ENCODE results near the gene MYRIP. TPM values are rescaled to one million over a fixed set of nuclear protein-coding genes. Genes with fewer than 3 reads are reported as not detected.

Gene MYRIP
- total and polyA plus RNA-seq, 2 experiments from 2014 or later = 1.5 to 1.8 TPM

DNA sequence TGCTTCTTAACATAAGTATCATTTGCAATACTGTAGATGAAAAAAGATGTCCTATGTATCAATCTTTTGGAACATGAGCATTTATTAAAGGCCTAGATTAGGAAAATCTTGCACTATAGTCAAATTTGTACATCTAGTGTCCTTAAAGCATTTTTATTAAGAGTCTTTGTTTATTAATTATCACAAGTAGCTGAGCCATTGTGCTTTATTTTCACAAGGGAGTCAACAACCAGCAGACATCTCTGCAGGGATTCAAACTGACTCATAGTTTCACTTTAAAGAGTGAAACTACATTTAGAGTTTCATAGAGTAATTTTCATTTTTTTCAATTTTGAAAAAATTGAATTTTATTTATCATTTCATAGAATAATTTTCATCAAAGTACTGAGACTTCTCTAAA, 405.6 kb downstream of the MYRIP start:
- no peak for TF ChIP-seq STAT1 (IDR thresholded peaks at IDR 0.05; ENCODE audit: unreplicated experiment)
- TF ChIP-seq, protein P1, sequence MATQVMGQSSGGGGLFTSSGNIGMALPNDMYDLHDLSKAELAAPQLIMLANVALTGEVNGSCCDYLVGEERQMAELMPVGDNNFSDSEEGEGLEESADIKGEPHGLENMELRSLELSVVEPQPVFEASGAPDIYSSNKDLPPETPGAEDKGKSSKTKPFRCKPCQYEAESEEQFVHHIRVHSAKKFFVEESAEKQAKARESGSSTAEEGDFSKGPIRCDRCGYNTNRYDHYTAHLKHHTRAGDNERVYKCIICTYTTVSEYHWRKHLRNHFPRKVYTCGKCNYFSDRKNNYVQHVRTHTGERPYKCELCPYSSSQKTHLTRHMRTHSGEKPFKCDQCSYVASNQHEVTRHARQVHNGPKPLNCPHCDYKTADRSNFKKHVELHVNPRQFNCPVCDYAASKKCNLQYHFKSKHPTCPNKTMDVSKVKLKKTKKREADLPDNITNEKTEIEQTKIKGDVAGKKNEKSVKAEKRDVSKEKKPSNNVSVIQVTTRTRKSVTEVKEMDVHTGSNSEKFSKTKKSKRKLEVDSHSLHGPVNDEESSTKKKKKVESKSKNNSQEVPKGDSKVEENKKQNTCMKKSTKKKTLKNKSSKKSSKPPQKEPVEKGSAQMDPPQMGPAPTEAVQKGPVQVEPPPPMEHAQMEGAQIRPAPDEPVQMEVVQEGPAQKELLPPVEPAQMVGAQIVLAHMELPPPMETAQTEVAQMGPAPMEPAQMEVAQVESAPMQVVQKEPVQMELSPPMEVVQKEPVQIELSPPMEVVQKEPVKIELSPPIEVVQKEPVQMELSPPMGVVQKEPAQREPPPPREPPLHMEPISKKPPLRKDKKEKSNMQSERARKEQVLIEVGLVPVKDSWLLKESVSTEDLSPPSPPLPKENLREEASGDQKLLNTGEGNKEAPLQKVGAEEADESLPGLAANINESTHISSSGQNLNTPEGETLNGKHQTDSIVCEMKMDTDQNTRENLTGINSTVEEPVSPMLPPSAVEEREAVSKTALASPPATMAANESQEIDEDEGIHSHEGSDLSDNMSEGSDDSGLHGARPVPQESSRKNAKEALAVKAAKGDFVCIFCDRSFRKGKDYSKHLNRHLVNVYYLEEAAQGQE (IDR thresholded peaks at IDR 0.05; ENCODE audit: unreplicated experiment) = no peak
- TF ChIP-seq NANOG (IDR thresholded peaks at IDR 0.05; ENCODE audit: borderline replicate concordance) = no peak
- TF ChIP-seq JUNB (IDR thresholded peaks at IDR 0.05; ENCODE audit: unreplicated experiment) = no peak
- TF ChIP-seq POLR2AphosphoS5 (IDR thresholded peaks at IDR 0.05; ENCODE audit: low read depth) = no peak
- TF ChIP-seq EZH2 (IDR thresholded peaks at IDR 0.05; ENCODE audit: low read depth, unreplicated experiment) = no peak
- no peak for TF ChIP-seq CTCF (conservative IDR thresholded peaks at IDR 0.05; ENCODE audit: low read depth in 2 of 2)
- TF ChIP-seq, protein P2, sequence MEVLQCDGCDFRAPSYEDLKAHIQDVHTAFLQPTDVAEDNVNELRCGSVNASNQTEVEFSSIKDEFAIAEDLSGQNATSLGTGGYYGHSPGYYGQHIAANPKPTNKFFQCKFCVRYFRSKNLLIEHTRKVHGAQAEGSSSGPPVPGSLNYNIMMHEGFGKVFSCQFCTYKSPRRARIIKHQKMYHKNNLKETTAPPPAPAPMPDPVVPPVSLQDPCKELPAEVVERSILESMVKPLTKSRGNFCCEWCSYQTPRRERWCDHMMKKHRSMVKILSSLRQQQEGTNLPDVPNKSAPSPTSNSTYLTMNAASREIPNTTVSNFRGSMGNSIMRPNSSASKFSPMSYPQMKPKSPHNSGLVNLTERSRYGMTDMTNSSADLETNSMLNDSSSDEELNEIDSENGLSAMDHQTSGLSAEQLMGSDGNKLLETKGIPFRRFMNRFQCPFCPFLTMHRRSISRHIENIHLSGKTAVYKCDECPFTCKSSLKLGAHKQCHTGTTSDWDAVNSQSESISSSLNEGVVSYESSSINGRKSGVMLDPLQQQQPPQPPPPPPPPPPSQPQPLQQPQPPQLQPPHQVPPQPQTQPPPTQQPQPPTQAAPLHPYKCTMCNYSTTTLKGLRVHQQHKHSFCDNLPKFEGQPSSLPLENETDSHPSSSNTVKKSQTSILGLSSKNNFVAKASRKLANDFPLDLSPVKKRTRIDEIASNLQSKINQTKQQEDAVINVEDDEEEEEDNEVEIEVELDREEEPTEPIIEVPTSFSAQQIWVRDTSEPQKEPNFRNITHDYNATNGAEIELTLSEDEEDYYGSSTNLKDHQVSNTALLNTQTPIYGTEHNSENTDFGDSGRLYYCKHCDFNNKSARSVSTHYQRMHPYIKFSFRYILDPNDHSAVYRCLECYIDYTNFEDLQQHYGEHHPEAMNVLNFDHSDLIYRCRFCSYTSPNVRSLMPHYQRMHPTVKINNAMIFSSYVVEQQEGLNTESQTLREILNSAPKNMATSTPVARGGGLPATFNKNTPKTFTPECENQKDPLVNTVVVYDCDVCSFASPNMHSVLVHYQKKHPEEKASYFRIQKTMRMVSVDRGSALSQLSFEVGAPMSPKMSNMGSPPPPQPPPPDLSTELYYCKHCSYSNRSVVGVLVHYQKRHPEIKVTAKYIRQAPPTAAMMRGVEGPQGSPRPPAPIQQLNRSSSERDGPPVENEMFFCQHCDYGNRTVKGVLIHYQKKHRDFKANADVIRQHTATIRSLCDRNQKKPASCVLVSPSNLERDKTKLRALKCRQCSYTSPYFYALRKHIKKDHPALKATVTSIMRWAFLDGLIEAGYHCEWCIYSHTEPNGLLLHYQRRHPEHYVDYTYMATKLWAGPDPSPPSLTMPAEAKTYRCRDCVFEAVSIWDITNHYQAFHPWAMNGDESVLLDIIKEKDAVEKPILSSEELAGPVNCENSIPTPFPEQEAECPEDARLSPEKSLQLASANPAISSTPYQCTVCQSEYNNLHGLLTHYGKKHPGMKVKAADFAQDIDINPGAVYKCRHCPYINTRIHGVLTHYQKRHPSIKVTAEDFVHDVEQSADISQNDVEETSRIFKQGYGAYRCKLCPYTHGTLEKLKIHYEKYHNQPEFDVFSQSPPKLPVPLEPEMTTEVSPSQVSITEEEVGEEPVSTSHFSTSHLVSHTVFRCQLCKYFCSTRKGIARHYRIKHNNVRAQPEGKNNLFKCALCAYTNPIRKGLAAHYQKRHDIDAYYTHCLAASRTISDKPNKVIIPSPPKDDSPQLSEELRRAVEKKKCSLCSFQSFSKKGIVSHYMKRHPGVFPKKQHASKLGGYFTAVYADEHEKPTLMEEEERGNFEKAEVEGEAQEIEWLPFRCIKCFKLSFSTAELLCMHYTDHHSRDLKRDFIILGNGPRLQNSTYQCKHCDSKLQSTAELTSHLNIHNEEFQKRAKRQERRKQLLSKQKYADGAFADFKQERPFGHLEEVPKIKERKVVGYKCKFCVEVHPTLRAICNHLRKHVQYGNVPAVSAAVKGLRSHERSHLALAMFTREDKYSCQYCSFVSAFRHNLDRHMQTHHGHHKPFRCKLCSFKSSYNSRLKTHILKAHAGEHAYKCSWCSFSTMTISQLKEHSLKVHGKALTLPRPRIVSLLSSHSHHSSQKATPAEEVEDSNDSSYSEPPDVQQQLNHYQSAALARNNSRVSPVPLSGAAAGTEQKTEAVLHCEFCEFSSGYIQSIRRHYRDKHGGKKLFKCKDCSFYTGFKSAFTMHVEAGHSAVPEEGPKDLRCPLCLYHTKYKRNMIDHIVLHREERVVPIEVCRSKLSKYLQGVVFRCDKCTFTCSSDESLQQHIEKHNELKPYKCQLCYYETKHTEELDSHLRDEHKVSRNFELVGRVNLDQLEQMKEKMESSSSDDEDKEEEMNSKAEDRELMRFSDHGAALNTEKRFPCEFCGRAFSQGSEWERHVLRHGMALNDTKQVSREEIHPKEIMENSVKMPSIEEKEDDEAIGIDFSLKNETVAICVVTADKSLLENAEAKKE (CRISPR knock-in tag; IDR thresholded peaks at IDR 0.05) = no peak
- TF ChIP-seq, protein P3, sequence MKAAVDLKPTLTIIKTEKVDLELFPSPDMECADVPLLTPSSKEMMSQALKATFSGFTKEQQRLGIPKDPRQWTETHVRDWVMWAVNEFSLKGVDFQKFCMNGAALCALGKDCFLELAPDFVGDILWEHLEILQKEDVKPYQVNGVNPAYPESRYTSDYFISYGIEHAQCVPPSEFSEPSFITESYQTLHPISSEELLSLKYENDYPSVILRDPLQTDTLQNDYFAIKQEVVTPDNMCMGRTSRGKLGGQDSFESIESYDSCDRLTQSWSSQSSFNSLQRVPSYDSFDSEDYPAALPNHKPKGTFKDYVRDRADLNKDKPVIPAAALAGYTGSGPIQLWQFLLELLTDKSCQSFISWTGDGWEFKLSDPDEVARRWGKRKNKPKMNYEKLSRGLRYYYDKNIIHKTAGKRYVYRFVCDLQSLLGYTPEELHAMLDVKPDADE (IDR thresholded peaks at IDR 0.05) = no peak
- TF ChIP-seq ZNF114 (CRISPR knock-in tag; IDR thresholded peaks at IDR 0.05) = no peak
- TF ChIP-seq EZH2phosphoT487 (IDR thresholded peaks at IDR 0.05; ENCODE audit: unreplicated experiment) = no peak
- no peak for TF ChIP-seq CREB1 (CRISPR knock-in tag; IDR thresholded peaks at IDR 0.05; ENCODE audit: low read depth)
- no peak for TF ChIP-seq ZNF331 (CRISPR knock-in tag; IDR thresholded peaks at IDR 0.05; ENCODE audit: low read depth)
- no peaks in the 10 kb centered on the region for H3K4me1 ChIP-seq (ENCODE audit: insufficient read depth)
- H3K79me2 ChIP-seq (replicated peaks; ENCODE audit: insufficient read depth) = no peaks in the 10 kb centered on the region
- no peaks in the 10 kb centered on the region for H3K4me1 Mint-ChIP-seq
- no peaks in the 10 kb centered on the region for H3K9me3 Mint-ChIP-seq
- no peak overlapping the region for H3K4me3 ChIP-seq
- no peaks in the 10 kb centered on the region for H3K36me3 ChIP-seq (ENCODE audit: insufficient read depth)
- H3K27me3 Mint-ChIP-seq (ENCODE audit: insufficient read depth, low read depth, poor library complexity) = peaks cover 6% of the 10 kb centered on the region
- DNase-seq (ENCODE audit: low spot score) (no peak), ATAC-seq (no peak)
- no peak overlapping the region for H3K27ac Mint-ChIP-seq
- H2AFZ ChIP-seq = no peak overlapping the region
- H3K36me3 Mint-ChIP-seq (ENCODE audit: low read depth) = no peaks in the 10 kb centered on the region
- H3K4me2 ChIP-seq = no peak overlapping the region
- no peaks in the 10 kb centered on the region for H3F3A ChIP-seq (replicated peaks; ENCODE audit: low read depth)
- H3K27me3 ChIP-seq (ENCODE audit: insufficient read depth) = no peaks in the 10 kb centered on the region
- no peak overlapping the region for H3K27ac ChIP-seq (ENCODE audit: low read depth)
- H3K9me2 ChIP-seq (ENCODE audit: insufficient read depth) = no peaks in the 10 kb centered on the region
- no peaks in the 10 kb centered on the region for H4K20me1 ChIP-seq (replicated peaks; ENCODE audit: insufficient read depth)
- no peak overlapping the region for H3K4me3 Mint-ChIP-seq
